Amygdala (tissue), 56 donors: ENCODE data around the gene IGF1R.

Experiments used
- DNase-seq, 56 donors: peaks; one replicate each; lab custom pipeline; 2025; lab: John Stamatoyannopoulos, UW

The IGF1R gene

GRCh38 chr15:98807262-98807661 lies 158.9 kb downstream of the IGF1R start:
- DNase-seq, result no peak

- peak in 11 of 56 donors; percentile 4 to 35 (median 14) for DNase-seq
These were observed 160.9 kb downstream of the IGF1R start for GRCh38 chr15:98809273-98809672.

GRCh38 chr15:98812716-98813446 lies 164.5 kb downstream of the IGF1R start:
- DNase-seq, result no peak

GRCh38 chr15:98813951-98814350 lies 165.6 kb downstream of the IGF1R start:
- DNase-seq, result no peak

GRCh38 chr15:98815207-98815606 lies 166.9 kb downstream of the IGF1R start:
- DNase-seq, result peak in 47 of 56 donors; percentile 6 to 81 (median 43)

- DNase-seq, result no peak
These were observed 169.4 kb downstream of the IGF1R start for GRCh38 chr15:98817745-98818144.

GRCh38 chr15:98823012-98823458 lies 174.7 kb downstream of the IGF1R start:
- DNase-seq, result peak in 2 of 56 donors; percentile 6 to 24

GRCh38 chr15:98823616-98824015 lies 175.3 kb downstream of the IGF1R start:
- DNase-seq, result no peak

- DNase-seq, result no peak
These were observed 176.3 kb downstream of the IGF1R start for GRCh38 chr15:98824595-98824994.

GRCh38 chr15:98826658-98827057 lies 178.3 kb downstream of the IGF1R start:
- no peak for DNase-seq

- no peak for DNase-seq
These were observed 178.9 kb downstream of the IGF1R start for GRCh38 chr15:98827217-98827616.

- DNase-seq, result no peak
These were observed 181.8 kb downstream of the IGF1R start for GRCh38 chr15:98830034-98830634.

- no peak for DNase-seq
These were observed 186.6 kb downstream of the IGF1R start for GRCh38 chr15:98834976-98835375.

GRCh38 chr15:98835876-98836275 lies 187.5 kb downstream of the IGF1R start:
- no peak for DNase-seq

- no peak for DNase-seq
These were observed 190.3 kb downstream of the IGF1R start for GRCh38 chr15:98838387-98839259.

- DNase-seq, result no peak
These were observed 191.7 kb downstream of the IGF1R start for GRCh38 chr15:98840053-98840452.

- DNase-seq, result peak in 1 of 56 donors; percentile 30
These were observed 193.2 kb downstream of the IGF1R start for GRCh38 chr15:98841419-98841970.

GRCh38 chr15:98842192-98842972 lies 194.0 kb downstream of the IGF1R start:
- DNase-seq, result no peak

GRCh38 chr15:98842973-98843285 lies 194.6 kb downstream of the IGF1R start:
- DNase-seq, result no peak

- no peak for DNase-seq
These were observed 195.5 kb downstream of the IGF1R start for GRCh38 chr15:98843844-98844243.
